ENCODE results near the gene CDH4.

DNA sequence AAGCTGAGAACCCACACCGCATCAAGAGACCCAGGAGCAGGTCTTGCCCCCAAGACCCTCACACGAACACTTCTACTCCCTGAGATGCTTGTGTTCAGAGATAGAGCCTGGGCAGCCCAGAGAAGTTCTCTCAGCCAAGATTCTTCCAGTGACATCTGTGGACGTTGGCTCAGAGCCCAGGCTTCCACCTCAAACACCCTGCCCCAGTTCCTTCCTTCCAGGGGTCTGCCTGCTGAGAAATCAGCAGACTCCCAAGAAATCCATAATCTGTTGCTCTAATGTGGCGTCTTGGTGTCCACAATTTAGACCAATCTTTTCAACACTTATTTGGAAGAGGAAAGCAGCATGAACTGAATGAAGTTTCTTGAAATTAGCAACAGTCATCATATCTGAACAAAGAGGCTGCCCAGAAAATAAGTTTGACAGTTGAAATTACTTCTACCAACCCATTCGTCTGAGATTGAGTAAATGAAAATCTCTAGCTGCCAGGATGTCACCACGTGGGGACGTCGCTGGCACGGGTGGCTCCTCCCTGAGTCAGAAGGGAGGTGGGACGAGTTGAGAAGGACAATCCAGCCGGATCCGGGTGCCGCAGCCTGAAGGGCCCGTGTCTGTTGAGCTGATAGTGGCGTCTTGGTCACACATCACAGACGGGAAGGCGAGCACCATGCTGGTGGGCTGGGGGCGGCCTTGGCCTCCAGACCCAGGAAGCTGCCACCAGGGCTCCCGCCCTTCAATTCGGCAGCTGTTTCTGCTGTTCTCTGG, 412.7 kb downstream of the CDH4 start:
- TF ChIP-seq, protein P1, sequence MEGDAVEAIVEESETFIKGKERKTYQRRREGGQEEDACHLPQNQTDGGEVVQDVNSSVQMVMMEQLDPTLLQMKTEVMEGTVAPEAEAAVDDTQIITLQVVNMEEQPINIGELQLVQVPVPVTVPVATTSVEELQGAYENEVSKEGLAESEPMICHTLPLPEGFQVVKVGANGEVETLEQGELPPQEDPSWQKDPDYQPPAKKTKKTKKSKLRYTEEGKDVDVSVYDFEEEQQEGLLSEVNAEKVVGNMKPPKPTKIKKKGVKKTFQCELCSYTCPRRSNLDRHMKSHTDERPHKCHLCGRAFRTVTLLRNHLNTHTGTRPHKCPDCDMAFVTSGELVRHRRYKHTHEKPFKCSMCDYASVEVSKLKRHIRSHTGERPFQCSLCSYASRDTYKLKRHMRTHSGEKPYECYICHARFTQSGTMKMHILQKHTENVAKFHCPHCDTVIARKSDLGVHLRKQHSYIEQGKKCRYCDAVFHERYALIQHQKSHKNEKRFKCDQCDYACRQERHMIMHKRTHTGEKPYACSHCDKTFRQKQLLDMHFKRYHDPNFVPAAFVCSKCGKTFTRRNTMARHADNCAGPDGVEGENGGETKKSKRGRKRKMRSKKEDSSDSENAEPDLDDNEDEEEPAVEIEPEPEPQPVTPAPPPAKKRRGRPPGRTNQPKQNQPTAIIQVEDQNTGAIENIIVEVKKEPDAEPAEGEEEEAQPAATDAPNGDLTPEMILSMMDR (IDR thresholded peaks at IDR 0.05): no peak
- TF ChIP-seq POLR2A (IDR thresholded peaks at IDR 0.05) (no peak), POLR2AphosphoS5 (IDR thresholded peaks at IDR 0.05) (no peak)

All from prostate gland (tissue), 2 donors.